OCI-M2 (cell line): ENCODE results near the gene RPL35A.
"Not testable (repeated sequence)": the region's sequence is repeated elsewhere in the genome, so short reads cannot be mapped to it uniquely, and the experiment has no call there.

Experiments used
- DNase-seq: peaks from one replicate; lab custom pipeline; 2025; ENCODE audit not compliant: unreplicated experiment; lab: John Stamatoyannopoulos, UW

RPL35A gene

GRCh38 chr3:197951392-197951990 lies 1.5 kb downstream of the RPL35A start:
- no peak for DNase-seq

- DNase-seq = no peak
These were observed 2.5 kb downstream of the RPL35A start for GRCh38 chr3:197952440-197952839.

- no peak for DNase-seq
These were observed 3.3 kb downstream of the RPL35A start for GRCh38 chr3:197953325-197953724.

- DNase-seq = no peak
These were observed 3.9 kb downstream of the RPL35A start for GRCh38 chr3:197953881-197954280.

GRCh38 chr3:197955892-197956477 lies 6.0 kb downstream of the RPL35A start:
- no peak for DNase-seq

- DNase-seq = no peak
These were observed 6.6 kb downstream of the RPL35A start for GRCh38 chr3:197956626-197956988.

GRCh38 chr3:197957790-197958133 lies 7.8 kb downstream of the RPL35A start:
- DNase-seq = no peak

- no peak for DNase-seq
These were observed 8.4 kb downstream of the RPL35A start for GRCh38 chr3:197958346-197958745.

- DNase-seq = not testable (repeated sequence)
These were observed 8.9 kb downstream of the RPL35A start for GRCh38 chr3:197958848-197959247.

GRCh38 chr3:197959500-197959890 lies 9.5 kb downstream of the RPL35A start:
- no peak for DNase-seq

GRCh38 chr3:197959891-197960693 lies 10.1 kb downstream of the RPL35A start, which contains the start of gene LMLN:
Gene LMLN, plus strand, starts transcription at chr3:197960217. Its CDS starts 29 bp downstream, at chr3:197960246.
- peak; percentile 59 for DNase-seq

GRCh38 chr3:197960694-197961581 lies 10.9 kb downstream of the RPL35A start:
- DNase-seq = no peak

- DNase-seq = no peak
These were observed 11.6 kb downstream of the RPL35A start for GRCh38 chr3:197961582-197961945.

GRCh38 chr3:197963019-197963637 lies 13.1 kb downstream of the RPL35A start:
- DNase-seq = no peak

- not testable (repeated sequence) for DNase-seq
These were observed 17.5 kb downstream of the RPL35A start for GRCh38 chr3:197967337-197967989.

- no peak for DNase-seq
These were observed 20.6 kb downstream of the RPL35A start for GRCh38 chr3:197970588-197970987.

- DNase-seq = no peak
These were observed 24.0 kb downstream of the RPL35A start for GRCh38 chr3:197974016-197974415.

GRCh38 chr3:197975311-197975710 lies 25.3 kb downstream of the RPL35A start:
- DNase-seq = no peak

- DNase-seq = no peak
These were observed 33.1 kb downstream of the RPL35A start for GRCh38 chr3:197983076-197983475.

- no peak for DNase-seq
These were observed 39.7 kb downstream of the RPL35A start for GRCh38 chr3:197989651-197990050.
